LNCaP clone FGC (cell line): ENCODE results near the gene TRIM17.

Source experiments
- DNase-seq: peaks from one replicate; pipeline ENCODE4 v3.0.0-alpha.2; 2011; ENCODE audit warnings: low read depth
- H3K4me3 ChIP-seq: 2 replicates; pipeline ENCODE4 v1.5.1; 2011; ENCODE audit warnings: mild to moderate bottlenecking, low read depth, low read length, control low read depth
- TF ChIP-seq, protein P1 (sequence below): IDR thresholded peaks from 2 replicates; pipeline ENCODE4 v1.5.1; 2012; ENCODE audit warnings: mild to moderate bottlenecking; ENCODE audit not compliant: control insufficient read depth, insufficient read depth; ENCODE audit errors: extremely low read depth

The TRIM17 gene

GRCh38 chr1:228361314-228362140 lies 55.1 kb downstream of the TRIM17 start:
- no peak overlapping the region for H3K4me3 ChIP-seq
- DNase-seq = no peak
- TF ChIP-seq, protein P1, sequence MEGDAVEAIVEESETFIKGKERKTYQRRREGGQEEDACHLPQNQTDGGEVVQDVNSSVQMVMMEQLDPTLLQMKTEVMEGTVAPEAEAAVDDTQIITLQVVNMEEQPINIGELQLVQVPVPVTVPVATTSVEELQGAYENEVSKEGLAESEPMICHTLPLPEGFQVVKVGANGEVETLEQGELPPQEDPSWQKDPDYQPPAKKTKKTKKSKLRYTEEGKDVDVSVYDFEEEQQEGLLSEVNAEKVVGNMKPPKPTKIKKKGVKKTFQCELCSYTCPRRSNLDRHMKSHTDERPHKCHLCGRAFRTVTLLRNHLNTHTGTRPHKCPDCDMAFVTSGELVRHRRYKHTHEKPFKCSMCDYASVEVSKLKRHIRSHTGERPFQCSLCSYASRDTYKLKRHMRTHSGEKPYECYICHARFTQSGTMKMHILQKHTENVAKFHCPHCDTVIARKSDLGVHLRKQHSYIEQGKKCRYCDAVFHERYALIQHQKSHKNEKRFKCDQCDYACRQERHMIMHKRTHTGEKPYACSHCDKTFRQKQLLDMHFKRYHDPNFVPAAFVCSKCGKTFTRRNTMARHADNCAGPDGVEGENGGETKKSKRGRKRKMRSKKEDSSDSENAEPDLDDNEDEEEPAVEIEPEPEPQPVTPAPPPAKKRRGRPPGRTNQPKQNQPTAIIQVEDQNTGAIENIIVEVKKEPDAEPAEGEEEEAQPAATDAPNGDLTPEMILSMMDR = no peak

GRCh38 chr1:228360533-228361313 lies 55.9 kb downstream of the TRIM17 start:
- TF ChIP-seq, protein P1 = no peak
- H3K4me3 ChIP-seq = no peak overlapping the region
- no peak for DNase-seq

DNA sequence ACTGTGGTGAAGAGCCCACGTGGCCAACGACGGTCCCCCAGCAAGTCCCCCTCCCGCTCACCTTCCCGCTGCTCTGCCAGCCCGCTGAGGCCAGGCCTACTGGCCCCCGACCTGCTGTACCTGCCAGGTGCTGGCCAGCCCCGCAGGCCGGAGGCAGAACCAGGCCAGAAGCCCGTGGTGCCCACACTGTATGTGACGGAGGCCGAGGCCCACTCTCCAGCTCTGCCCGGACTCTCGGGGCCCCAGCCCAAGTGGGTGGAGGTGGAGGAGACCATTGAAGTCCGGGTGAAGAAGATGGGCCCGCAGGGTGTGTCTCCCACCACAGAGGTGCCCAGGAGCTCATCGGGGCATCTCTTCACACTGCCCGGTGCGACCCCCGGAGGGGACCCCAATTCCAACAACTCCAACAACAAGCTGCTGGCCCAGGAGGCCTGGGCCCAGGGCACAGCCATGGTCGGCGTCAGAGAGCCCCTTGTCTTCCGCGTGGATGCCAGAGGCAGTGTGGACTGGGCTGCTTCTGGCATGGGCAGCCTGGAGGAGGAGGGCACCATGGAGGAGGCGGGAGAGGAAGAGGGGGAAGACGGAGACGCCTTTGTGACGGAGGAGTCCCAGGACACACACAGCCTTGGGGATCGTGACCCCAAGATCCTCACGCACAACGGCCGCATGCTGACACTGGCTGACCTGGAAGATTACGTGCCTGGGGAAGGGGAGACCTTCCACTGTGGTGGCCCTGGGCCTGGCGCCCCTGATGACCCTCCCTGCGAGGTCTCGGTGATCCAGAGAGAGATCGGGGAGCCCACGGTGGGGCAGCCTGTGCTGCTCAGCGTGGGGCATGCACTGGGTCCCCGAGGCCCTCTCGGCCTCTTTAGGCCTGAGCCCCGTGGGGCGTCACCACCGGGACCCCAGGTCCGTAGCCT lies 56.8 kb downstream of the TRIM17 start:
- no peak overlapping the region for H3K4me3 ChIP-seq
- DNase-seq = no peak
- TF ChIP-seq, protein P1 = no peak

DNA sequence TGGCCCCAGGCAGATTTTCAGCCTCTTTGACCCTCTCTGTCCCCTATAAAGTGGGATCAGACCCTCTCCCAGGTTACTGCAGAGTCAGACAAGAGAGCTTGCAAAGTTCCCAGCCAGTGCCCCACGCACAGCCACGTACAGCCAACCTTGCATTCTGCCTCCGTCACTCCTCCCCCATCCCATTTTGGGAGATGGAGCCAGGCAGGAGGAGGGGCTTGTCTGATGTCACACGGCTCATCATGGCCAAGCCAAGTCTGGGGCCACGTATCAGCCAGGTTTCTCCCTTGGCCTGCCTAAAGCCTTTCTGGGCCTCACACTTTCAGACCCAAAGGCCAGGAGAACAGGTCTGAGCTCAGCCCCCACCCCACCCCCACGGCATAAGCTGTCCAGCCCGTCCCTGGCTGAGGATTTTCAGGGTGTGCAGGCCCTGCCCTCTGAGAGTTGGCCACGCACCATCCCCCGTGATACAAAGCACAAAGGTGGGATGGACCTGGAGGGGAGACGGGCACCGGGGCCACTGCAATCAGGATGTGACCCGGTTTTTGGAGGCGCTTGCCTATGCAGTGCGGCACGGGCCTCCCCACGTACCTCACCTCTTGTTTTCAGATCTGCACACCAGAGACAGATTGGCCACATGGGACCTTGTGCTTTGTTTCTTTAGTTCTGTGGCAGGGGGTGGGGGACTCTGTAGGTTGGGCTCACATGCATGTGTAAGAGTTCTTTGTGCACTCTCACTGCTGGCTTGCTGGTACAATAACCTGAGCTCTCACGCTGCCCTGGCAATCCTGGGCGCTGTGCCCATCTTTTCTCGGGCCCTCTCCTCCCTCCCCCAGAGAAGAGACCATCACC lies 57.7 kb downstream of the TRIM17 start:
- no peak for DNase-seq
- no peak overlapping the region for H3K4me3 ChIP-seq
- TF ChIP-seq, protein P1 = no peak

DNA sequence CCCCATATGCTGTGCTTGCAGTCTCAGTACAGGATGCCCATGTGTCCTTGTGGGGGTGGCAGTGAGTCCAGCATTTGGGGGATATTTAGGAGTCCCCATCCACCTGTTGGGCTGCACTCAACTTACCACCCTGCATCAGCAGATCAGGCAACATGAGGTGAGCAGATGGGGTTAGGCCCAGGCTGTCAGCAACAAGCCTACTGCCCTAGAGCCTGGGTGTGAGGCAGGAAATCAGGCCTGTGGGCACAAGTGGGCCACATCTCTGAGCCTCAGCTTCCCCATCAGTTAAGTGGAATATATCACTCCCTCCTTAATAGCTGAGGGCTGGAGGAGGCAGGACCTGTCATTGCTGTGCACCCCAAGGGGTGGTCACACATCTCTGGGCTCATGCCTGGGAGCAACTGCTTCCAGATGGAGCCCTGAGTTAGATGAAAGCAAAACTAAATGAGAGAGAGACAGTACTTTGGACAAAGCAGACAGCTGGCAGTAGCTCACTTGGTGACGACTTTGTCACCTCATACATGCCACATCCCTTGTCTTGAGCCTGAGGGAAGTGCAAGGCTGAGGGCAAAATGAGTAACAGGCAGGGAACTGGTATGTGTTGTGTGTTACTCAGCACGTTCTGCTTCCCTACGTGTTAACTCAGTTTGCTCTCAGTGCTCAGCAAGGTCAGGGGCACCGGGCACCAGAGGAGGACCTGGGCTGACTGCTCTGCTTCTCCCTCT lies 58.5 kb downstream of the TRIM17 start:
- H3K4me3 ChIP-seq = no peak overlapping the region
- no peak for DNase-seq
- TF ChIP-seq, protein P1 = no peak
